SK-N-SH (cell line): ENCODE data around the gene KCNC2. TPM values are rescaled to one million over a fixed set of nuclear protein-coding genes. Genes with fewer than 3 reads are reported as not detected.

Experiments used
- CTCF ChIA-PET: fragments of 300-600, 350-600 bp; formaldehyde crosslinking; extraction: SDS; loops from one replicate; lab custom pipeline; 2021; lab: Yijun Ruan, JAX
- POLR2A ChIA-PET: fragments of 350-600 bp; sonication (Branson Sonifier 250); formaldehyde crosslinking; extraction: SDS; loops from one replicate; lab custom pipeline; 2020; ENCODE audit warnings: antibody characterized with exemption, inconsistent platforms; lab: Yijun Ruan, JAX
- DNase-seq: peaks from one replicate; pipeline ENCODE4 v3.0.0; 2012
- H2AFZ ChIP-seq: fragments of 200-600 bp; sonication (generic); 2 replicates; pipeline ENCODE4 v1.8.1; 2016; ENCODE audit warnings: antibody characterized with exemption, mild to moderate bottlenecking, low read depth
- H3F3A ChIP-seq: fragments of 200-600 bp; sonication (generic); replicated peaks from 2 replicates; pipeline ENCODE3; 2016; ENCODE audit warnings: antibody characterized with exemption, mild to moderate bottlenecking; ENCODE audit not compliant: insufficient read depth
- H3K27ac ChIP-seq, 2 experiments: fragments of 200-500 bp in 1 of 2; fragments of 200-600 bp in 1 of 2; sonication (Bioruptor generic) in 1 of 2; sonication (generic), shearing (Covaris generic) in 1 of 2; 2 replicates each; pipeline versions ENCODE4 v1.5.1 to v1.6.1; 2014 to 2016; ENCODE audit warnings: low read depth in 2 of 2, inconsistent platforms in 1 of 2, low read length in 1 of 2, mild to moderate bottlenecking in 1 of 2, mixed read lengths in 1 of 2
- H3K27me3 ChIP-seq: fragments of 200-600 bp; sonication (generic), shearing (Covaris generic); 2 replicates; pipeline ENCODE4 v1.6.1; 2016; ENCODE audit warnings: mixed run types; ENCODE audit not compliant: insufficient read depth
- H3K36me3 ChIP-seq, 2 experiments: fragments of 200-500 bp in 1 of 2; fragments of 200-600 bp in 1 of 2; sonication (Bioruptor generic) in 1 of 2; sonication (generic) in 1 of 2; replicated peaks in 1 of 2; 2 replicates each; pipeline versions ENCODE3 to v1.5.1; 2014 to 2016; ENCODE audit warnings: low read length in 1 of 2, mild to moderate bottlenecking in 1 of 2; ENCODE audit not compliant: insufficient read depth in 2 of 2, control insufficient read depth in 1 of 2
- H3K4me1 ChIP-seq, 2 experiments: fragments of 200-500 bp in 1 of 2; fragments of 200-600 bp in 1 of 2; sonication (Bioruptor generic) in 1 of 2; sonication (generic), shearing (Covaris generic) in 1 of 2; 2 replicates each; pipeline versions ENCODE4 v1.5.1 to v1.6.1; 2014 to 2016; ENCODE audit warnings: low read depth in 1 of 2, low read length in 1 of 2, mixed run types in 1 of 2; ENCODE audit not compliant: insufficient read depth in 2 of 2, control insufficient read depth in 1 of 2
- H3K4me2 ChIP-seq: fragments of 200-600 bp; sonication (generic), shearing (Covaris generic); 2 replicates; pipeline ENCODE4 v1.6.1; 2017; ENCODE audit warnings: mixed run types
- H3K4me3 ChIP-seq, 2 experiments: fragments of 200-500 bp in 1 of 2; fragments of 200-600 bp in 1 of 2; sonication (Bioruptor generic) in 1 of 2; sonication (generic), shearing (Covaris generic) in 1 of 2; 2 replicates each; pipeline versions ENCODE4 v1.5.1 to v1.8.1; 2014 to 2016; ENCODE audit warnings: low read depth in 2 of 2, inconsistent platforms in 1 of 2, low read length in 1 of 2, mild to moderate bottlenecking in 1 of 2, mixed read lengths in 1 of 2, moderate library complexity in 1 of 2
- H3K79me2 ChIP-seq: fragments of 200-600 bp; sonication (generic); 2 replicates; pipeline ENCODE4 v1.8.1; 2017; ENCODE audit warnings: mild to moderate bottlenecking; ENCODE audit not compliant: insufficient read depth
- H3K9ac ChIP-seq: fragments of 200-600 bp; sonication (generic); 2 replicates; pipeline ENCODE4 v1.6.1; 2017; ENCODE audit warnings: mixed run types
- H3K9me2 ChIP-seq: fragments of 200-600 bp; sonication (generic); 2 replicates; pipeline ENCODE4 v1.6.1; 2017; ENCODE audit warnings: mixed run types
- H3K9me3 ChIP-seq: fragments of 200-600 bp; sonication (generic); 2 replicates; pipeline ENCODE4 v1.6.1; 2017; ENCODE audit warnings: mixed run types, mild to moderate bottlenecking, moderate library complexity
- H4K20me1 ChIP-seq: fragments of 200-600 bp; sonication (generic); 2 replicates; pipeline ENCODE4 v1.6.1; 2017; ENCODE audit warnings: mild to moderate bottlenecking, mixed run types; ENCODE audit not compliant: insufficient read depth
- CHD2 ChIP-seq: fragments of 150-350 bp; IDR thresholded peaks from 2 replicates; pipeline ENCODE4 v1.6.1; 2018; ENCODE audit warnings: low read length; ENCODE audit not compliant: partially characterized antibody
- ELF1 ChIP-seq: IDR thresholded peaks from 2 replicates; pipeline ENCODE4 v1.4.0; 2012
- EP300 ChIP-seq, 2 experiments: IDR thresholded peaks; 2 replicates each; pipeline versions ENCODE4 v1.4.0 to v1.6.1; 2012; ENCODE audit warnings: borderline replicate concordance in 1 of 2, low read depth in 1 of 2, low read length in 1 of 2
- FOSL2 ChIP-seq: IDR thresholded peaks from 2 replicates; pipeline ENCODE4 v1.4.0; 2012; ENCODE audit warnings: low read depth, mild to moderate bottlenecking, moderate library complexity, borderline replicate concordance
- FOXJ3 ChIP-seq: sonication (generic); formaldehyde crosslinking; IDR thresholded peaks from 2 replicates; pipeline ENCODE4 v1.5.1; 2020; ENCODE audit warnings: mild to moderate bottlenecking, missing genetic modification reagents
- FOXM1 ChIP-seq: IDR thresholded peaks from 2 replicates; pipeline ENCODE4 v1.4.0; 2012; ENCODE audit warnings: low read depth, mild to moderate bottlenecking
- GABPA ChIP-seq: IDR thresholded peaks from 2 replicates; pipeline ENCODE4 v1.4.0; 2012; ENCODE audit warnings: low read depth, mild to moderate bottlenecking
- IRF3 ChIP-seq: fragments of 150-350 bp; IDR thresholded peaks from 2 replicates; pipeline ENCODE4 v1.6.1; 2016; ENCODE audit warnings: mild to moderate bottlenecking, low read depth, low read length
- MEF2A ChIP-seq: IDR thresholded peaks from 2 replicates; pipeline ENCODE4 v1.4.0; 2012; ENCODE audit warnings: low read depth, borderline replicate concordance
- MXI1 ChIP-seq: IDR thresholded peaks from 2 replicates; pipeline ENCODE4 v1.6.1; 2012; ENCODE audit warnings: mild to moderate bottlenecking, low read depth, low read length, improper control_type of control experiment
- NFIC ChIP-seq: IDR thresholded peaks from 2 replicates; pipeline ENCODE4 v1.4.0; 2012; ENCODE audit warnings: borderline replicate concordance
- RAD21 ChIP-seq: IDR thresholded peaks from 2 replicates; pipeline ENCODE4 v1.6.1; 2012; ENCODE audit warnings: mild to moderate bottlenecking, low read length
- RFX5 ChIP-seq: IDR thresholded peaks from 2 replicates; pipeline ENCODE4 v1.6.1; 2012; ENCODE audit warnings: mild to moderate bottlenecking, improper control_type of control experiment, low read length
- RXRA ChIP-seq: IDR thresholded peaks from 2 replicates; pipeline ENCODE4 v1.4.0; 2012; ENCODE audit warnings: low read depth, mild to moderate bottlenecking, borderline replicate concordance
- TAF1 ChIP-seq: IDR thresholded peaks from 2 replicates; pipeline ENCODE4 v1.6.1; 2012; ENCODE audit warnings: low read depth, mild to moderate bottlenecking, low read length, moderate library complexity, borderline replicate concordance
- TCF12 ChIP-seq: IDR thresholded peaks from 2 replicates; pipeline ENCODE4 v1.4.0; 2012
- ZBTB33 ChIP-seq: IDR thresholded peaks from 2 replicates; pipeline ENCODE4 v1.4.0; 2012; ENCODE audit warnings: low read depth, borderline replicate concordance
- WGBS: methylation state at CpG from one replicate; pipeline ENCODE4 v1.1.6; 2017; ENCODE audit warnings: low lambda C conversion rate; 5-methylcytosine and 5-hydroxymethylcytosine counted together
- polyA plus RNA-seq, 3 experiments: library from polyadenylated mRNA; depleted of rRNA; stranded (reverse); fragments of >200 nt; gene quantifications; 2 replicates each; pipeline ENCODE4 v1.2.3, GENCODE V29; 2012

The KCNC2 gene
- polyA plus RNA-seq, 1 of the 3 experiments (the other 2 are of a cell fraction), result not detected

- Histone ChIP-seq H3K9me2 (no peaks in the 10 kb centered on the region), H3F3A (no peaks in the 10 kb centered on the region), H2AFZ (peak overlapping the region; percentile 56), H3K79me2 (no peaks in the 10 kb centered on the region), H3K4me3 (peak overlapping the region; percentile 24 to 45; a peak in 2 of 4 replicates), H3K36me3 (no peaks in the 10 kb centered on the region), H3K27me3 (no peaks in the 10 kb centered on the region; the same call in 1 of the 2 replicates), H3K4me1 (no peaks in the 10 kb centered on the region), H3K9ac (0 out of 2 replicates have a peak overlapping the region, but pooled peaks have one; percentile 9), H3K27ac (no peak overlapping the region), H3K4me2 (peak overlapping the region; percentile 48), H3K9me3 (no peaks in the 10 kb centered on the region), H4K20me1 (no peaks in the 10 kb centered on the region)
- CTCF ChIA-PET, result no interaction called here
- TF ChIP-seq EP300 (IDR thresholded peaks at IDR 0.05; ENCODE audit: borderline replicate concordance in 1 of 2, low read depth in 1 of 2, low read length in 1 of 2) (no peak), NFIC (no peak), FOXM1 (no peak), FOXJ3 (CRISPR knock-in tag) (no peak), TCF12 (no peak), ELF1 (no peak), MEF2A (no peak), IRF3 (no peak), RFX5 (no peak), RXRA (no peak)
- no peak for DNase-seq
- POLR2A ChIA-PET, result no interaction called here
- WGBS, result 11% methylated on average over 2 of the region's 2 CpGs
These were observed 47.9 kb upstream of the KCNC2 start for GRCh38 chr12:75257510-75257909.

- H3F3A ChIP-seq, result no peaks in the 10 kb centered on the region
- POLR2A ChIA-PET, result no interaction called here
- no peaks in the 10 kb centered on the region for H3K79me2 ChIP-seq
- H3K9ac ChIP-seq, result no peak overlapping the region
- no peaks in the 10 kb centered on the region for H4K20me1 ChIP-seq
- peaks cover 4% of the 10 kb centered on the region; the same call in 1 of the 2 replicates for H3K9me2 ChIP-seq
- no peaks in the 10 kb centered on the region for H3K4me1 ChIP-seq
- peaks cover 8% of the 10 kb centered on the region for H3K9me3 ChIP-seq
- no peak overlapping the region for H3K27ac ChIP-seq
- H3K27me3 ChIP-seq, result no peaks in the 10 kb centered on the region; the same call in 1 of the 2 replicates
- H3K4me3 ChIP-seq, result no peak overlapping the region
- no peaks in the 10 kb centered on the region for H3K36me3 ChIP-seq
- TF ChIP-seq TAF1 (no peak), RFX5 (no peak), MXI1 (no peak), FOSL2 (no peak), ZBTB33 (no peak), MEF2A (no peak), GABPA (no peak), RAD21 (no peak), NFIC (no peak), CHD2 (no peak)
- TF ChIP-seq, all 33 proteins: peak for 0
- CTCF ChIA-PET, result no interaction called here
- Histone ChIP-seq H3K4me2 (no peak overlapping the region), H2AFZ (no peak overlapping the region)
- DNase-seq, result no peak
These were observed 35.5 kb upstream of the KCNC2 start for GRCh38 chr12:75245108-75245507.
